Tibial nerve (tissue), 4 donors: ENCODE results near the gene CDK6.

Experiments
- CTCF ChIP-seq, 5 experiments: fragments of 200-600 bp in 3 of 5; fragments of 450-650 bp in 2 of 5; sonication (generic) in 3 of 5; IDR thresholded peaks; one replicate each; pipeline ENCODE4 v1.5.1; 2016 to 2019; ENCODE audit warnings: antibody characterized with exemption in 5 of 5, mild to moderate bottlenecking in 3 of 5, moderate library complexity in 2 of 5
- EP300 ChIP-seq, 2 donors: sonication (generic); formaldehyde crosslinking; IDR thresholded peaks; one replicate each; pipeline ENCODE4 v1.6.1; 2017; ENCODE audit warnings: antibody characterized with exemption in 2 of 2, mild to moderate bottlenecking in 1 of 2

- TF ChIP-seq CTCF (IDR thresholded peaks at IDR 0.05) (no peak), EP300 (IDR thresholded peaks at IDR 0.05) (no peak)
These were observed 87.9 kb downstream of the CDK6 start for GRCh38 chr7:92748495-92748894.
